HCT116 (cell line): ENCODE data around the gene SLC35F1.

Source experiments
- CBX3 ChIP-seq: IDR thresholded peaks from 2 replicates; pipeline ENCODE4 v1.6.1; 2012; ENCODE audit warnings: low read depth
- EZH2 ChIP-seq: fragments of 200-600 bp; sonication (generic); IDR thresholded peaks from 2 replicates; pipeline ENCODE4 v1.6.1; 2017; ENCODE audit warnings: antibody characterized with exemption, mixed run types
- ZNF274 ChIP-seq: fragments of 200-500 bp; sonication (Bioruptor generic); IDR thresholded peaks from 2 replicates; pipeline ENCODE4 v1.6.1; 2014; ENCODE audit warnings: mild to moderate bottlenecking, low read depth, low read length, inconsistent platforms

- TF ChIP-seq CBX3: no peak
- TF ChIP-seq EZH2: no peak
- no peak for TF ChIP-seq ZNF274
Measured at GRCh38 chr6:118197539-118197938, 290.5 kb downstream of the SLC35F1 start.
